ENCODE results near the gene NBPF1.
"Not testable (repeated sequence)": the region's sequence is repeated elsewhere in the genome, so short reads cannot be mapped to it uniquely, and the experiment has no call there.

NBPF1 gene

DNA sequence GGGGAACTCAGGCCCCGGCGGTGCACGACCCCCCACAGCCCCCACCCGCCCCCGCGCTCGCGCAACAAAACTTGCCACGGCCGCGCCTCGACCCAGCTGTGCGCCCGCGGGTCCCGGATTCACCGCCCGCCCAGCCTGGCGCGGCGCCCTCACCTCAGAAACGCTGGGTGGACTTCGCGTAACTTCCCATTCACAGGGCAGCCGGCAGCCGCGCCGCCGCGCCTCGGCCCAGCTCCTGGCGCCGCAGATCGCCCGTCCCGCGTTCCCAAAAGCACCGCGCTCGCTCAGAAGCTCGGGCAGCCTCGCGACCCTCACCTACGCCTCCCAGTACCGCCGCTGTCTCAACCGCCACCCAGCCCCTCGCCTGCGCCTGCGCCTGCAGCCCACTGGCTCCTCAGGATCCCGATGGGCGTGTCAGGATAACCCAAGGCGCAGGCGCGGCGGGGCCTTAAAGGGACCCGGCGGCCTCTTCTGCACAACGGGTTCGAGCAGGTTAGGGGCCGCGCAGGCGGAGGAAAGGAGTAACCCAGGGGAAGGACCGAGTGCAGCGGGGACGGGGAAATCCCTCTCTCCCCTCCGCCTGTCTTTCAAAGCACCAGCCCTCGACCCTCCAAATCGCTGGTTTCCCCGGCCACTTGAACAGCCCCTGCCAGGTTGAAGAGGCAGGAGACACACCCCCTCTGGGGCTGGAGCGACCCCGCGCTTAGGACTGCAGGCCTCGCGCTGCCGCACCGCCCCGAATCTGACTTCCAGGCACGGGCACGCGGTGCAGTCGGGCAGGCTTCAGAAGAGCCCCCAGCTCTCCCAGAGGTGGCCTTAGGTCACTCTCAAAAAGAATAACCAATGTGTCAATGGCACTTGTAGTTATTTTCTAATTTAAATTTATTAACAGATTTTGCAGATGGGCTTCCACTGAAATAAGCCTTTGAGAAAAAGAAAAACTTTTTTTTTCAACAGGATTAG, at the start of gene NBPF1:
Gene NBPF1, minus strand, starts transcription at position 380 of the 963 bp plus-strand sequence.
- no peak for TF ChIP-seq ZNF274 (IDR thresholded peaks at IDR 0.05; ENCODE audit: low read depth, low read length)
- H3K4me3 ChIP-seq (ENCODE audit: low read length), result peak within 1 kb of the TSS; percentile 43

DNA sequence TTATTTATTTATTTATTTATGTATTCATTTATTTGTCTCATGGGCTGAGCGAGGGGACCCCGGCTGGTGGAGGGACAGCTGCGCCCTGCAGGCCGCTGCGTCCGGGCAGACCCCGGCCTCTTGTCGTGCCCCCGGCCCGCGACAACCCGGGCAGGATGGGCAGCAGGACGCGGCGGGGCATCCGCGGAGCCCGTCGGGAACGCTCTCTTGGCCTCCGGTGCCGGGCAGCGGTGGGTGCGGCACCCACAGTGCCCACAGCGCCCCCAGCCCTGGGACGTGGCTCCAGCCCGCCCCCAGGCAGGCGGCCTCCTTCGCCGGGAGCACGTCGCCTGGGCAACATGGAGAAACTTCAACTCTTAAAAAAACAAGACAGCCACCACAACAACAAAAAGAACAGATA, 44.9 kb upstream of the NBPF1 start:
- H3K4me3 ChIP-seq (ENCODE audit: low read length), result not testable (repeated sequence)

DNA sequence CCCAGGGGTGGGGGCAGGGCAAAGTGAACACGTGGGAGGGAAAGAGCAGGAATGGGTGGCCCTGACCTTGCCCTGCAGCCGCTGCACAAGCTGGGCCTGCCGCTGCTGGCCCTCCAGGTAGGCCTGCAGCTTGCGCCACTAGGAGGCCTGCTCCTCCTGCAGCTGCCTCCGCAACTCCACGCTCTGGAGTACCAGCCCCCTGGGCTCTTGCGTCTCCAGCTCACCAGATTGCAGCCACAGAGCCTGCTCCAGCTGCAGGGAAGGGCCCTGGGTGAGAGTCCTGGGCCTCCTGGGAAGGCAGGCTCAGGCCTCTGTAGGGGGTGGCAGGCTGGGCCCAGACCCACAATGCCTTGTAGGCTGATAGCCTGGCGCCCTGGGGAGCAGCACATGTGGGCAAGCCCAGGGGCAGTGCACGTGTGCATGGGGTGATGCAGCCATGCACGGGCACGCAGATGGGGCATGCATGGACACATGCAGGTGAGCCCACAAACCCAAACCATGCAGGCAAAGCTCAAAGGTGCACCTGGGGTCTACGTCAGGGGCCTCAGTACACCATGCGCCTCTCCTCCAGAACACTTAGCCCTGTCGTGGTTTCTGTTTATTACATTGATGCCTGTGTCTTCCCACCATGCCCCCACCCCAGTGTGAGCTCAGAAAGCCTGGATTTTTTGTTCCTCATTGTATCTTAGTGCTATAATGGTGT, 43.8 kb upstream of the NBPF1 start:
- not testable (repeated sequence) for H3K4me3 ChIP-seq (ENCODE audit: low read length)

DNA sequence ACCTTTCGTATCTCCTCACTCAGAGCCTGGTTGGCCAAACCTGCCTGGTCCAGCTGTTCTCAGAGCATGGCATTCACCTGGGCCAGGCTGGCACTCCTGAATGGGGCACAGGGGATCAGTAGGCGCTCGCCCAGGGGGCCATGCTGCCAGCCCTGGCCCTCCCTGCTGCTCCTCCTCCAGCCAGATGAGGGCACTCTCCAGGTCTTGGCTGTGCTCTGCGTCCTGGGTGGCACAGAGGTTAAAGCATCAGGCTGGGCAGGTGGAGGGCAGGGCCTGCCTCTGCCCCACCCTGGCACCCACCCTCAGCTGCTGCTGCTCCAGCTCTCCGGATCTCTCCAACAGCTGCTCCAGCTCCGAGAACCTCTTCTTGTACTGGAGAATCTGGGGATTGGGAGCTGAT, 43.2 kb upstream of the NBPF1 start:
- not testable (repeated sequence) for H3K4me3 ChIP-seq (ENCODE audit: low read length)

DNA sequence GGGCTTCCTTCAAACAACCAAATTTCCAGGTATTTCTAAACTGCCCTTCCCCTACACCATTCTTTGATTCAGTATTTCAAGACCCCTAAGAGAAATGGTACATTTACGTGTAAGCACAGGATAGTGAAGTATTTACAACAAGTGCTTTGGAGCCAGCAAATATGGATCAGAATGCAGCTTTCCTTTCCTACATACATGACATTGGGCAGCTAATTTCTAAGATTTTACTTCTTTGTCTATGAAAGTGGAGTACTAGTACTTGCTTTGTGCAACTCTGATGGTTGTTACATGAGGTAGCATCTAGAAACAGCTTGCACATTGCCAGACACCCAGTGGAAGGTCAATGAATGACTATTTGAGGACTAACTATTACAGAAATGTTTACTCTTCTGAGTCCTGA, 38.2 kb upstream of the NBPF1 start:
- not testable (repeated sequence) for H3K4me3 ChIP-seq (ENCODE audit: low read length)

DNA sequence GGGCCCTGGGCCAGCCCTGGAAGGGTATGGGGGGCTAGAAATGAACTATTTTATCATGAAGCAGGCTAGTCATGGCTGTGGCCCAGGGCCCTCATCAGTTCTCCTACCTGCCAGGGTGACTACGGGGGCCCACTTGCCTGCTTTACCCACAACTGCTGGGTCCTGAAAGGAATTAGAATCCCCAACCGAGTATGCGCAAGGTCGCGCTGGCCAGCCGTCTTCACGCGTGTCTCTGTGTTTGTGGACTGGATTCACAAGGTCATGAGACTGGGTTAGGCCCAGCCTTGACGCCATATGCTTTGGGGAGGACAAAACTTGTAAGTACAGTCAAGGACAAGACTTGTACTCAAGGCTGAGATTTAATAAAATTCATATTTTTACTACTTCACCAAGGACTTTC, 36.6 kb upstream of the NBPF1 start:
- H3K4me3 ChIP-seq (ENCODE audit: low read length), result not testable (repeated sequence)

DNA sequence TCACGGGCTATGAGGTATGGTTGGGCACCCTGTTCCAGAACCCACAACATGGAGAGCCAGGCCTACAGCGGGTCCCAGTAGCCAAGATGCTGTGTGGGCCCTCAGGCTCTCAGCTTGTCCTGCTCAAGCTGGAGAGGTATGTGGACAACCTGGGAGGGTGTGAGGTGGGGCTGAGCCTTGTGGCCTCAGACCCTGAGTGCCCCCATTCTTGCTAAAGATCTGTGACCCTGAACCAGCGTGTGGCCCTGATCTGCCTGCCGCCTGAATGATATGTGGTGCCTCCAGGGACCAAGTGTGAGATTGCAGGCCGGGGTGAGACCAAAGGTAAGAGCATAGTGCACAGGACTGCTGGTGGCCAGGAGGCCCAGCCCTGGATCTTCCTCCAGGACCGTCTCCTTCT, 36.0 kb upstream of the NBPF1 start:
- H3K4me3 ChIP-seq (ENCODE audit: low read length), result not testable (repeated sequence)

DNA sequence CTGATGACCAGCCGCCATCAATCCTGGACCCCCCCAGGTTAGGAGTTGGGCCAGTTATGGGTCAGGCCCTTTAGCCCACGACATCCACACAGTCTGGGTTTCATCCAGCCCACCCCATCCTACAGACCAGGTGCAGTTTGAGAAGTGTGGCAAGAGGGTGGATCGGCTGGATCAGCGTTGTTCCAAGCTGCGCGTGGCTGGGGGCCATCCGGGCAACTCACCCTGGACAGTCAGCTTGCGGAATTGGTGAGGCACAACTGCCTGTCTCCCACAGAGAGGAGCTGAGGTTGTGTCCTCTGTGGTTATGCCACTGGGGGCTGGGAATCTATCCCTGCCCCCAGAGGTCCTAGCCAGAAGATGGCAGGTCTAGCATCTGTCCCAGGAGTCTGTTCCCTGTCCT, 35.4 kb upstream of the NBPF1 start:
- not testable (repeated sequence) for H3K4me3 ChIP-seq (ENCODE audit: low read length)

DNA sequence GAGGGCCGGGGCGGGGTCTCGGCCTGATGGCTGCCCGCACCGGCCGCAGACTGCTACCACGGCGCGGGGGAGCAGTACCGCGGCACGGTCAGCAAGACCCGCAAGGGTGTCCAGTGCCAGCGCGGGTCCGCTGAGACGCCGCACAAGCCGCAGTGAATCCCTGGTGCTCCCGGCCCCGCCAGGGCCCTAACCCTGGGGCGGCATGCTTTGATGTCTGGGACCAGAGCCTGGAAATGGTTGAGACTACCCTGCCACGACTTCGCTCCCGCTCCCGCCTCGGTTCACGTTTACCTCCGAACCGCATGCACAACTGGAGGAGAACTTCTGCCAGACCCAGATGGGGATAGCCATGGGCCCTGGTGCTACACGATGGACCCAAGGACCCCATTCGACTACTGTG, 34.9 kb upstream of the NBPF1 start:
- not testable (repeated sequence) for H3K4me3 ChIP-seq (ENCODE audit: low read length)

DNA sequence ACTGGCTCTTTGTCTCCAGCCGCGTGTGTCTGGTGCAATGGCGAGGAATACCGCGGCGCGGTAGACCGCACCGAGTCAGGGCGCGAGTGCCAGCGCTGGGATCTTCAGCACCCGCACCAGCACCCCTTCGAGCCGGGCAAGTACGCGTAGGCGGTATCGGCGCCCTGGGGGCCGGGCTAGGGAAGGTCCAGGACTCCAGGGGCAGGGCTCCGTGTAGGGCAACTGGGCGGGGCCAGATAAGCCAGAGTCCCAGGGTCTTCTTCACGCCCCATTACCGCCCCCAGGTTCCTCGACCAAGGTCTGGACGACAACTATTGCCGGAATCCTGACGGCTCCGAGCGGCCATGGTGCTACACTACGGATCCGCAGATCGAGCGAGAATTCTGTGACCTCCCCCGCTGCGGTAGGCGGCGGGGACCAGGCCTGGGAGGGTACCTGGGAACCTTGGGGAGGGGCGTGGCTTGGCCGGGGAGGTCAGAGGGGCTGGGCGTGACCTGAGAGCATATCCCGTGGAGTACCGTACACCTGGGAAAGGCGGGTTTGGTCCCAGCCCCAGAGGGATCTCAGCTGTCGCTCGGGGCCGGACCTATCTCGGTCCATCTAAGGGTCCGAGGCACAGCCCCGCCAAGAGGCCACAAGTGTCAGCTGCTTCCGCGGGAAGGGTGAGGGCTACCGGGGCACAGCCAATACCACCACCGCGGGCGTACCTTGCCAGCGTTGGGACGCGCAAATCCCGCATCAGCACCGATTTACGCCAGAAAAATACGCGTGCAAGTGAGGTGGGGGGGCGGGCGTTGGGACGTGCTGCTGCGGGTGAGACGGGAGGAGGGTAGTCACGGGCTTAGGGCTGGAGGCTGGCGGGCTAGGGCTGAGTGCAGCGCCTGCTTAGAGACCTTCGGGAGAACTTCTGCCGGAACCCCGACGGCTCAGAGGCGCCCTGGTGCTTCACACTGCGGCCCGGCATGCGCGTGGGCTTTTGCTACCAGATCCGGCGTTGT, 34.1 kb upstream of the NBPF1 start:
- H3K4me3 ChIP-seq (ENCODE audit: low read length), result not testable (repeated sequence)

DNA sequence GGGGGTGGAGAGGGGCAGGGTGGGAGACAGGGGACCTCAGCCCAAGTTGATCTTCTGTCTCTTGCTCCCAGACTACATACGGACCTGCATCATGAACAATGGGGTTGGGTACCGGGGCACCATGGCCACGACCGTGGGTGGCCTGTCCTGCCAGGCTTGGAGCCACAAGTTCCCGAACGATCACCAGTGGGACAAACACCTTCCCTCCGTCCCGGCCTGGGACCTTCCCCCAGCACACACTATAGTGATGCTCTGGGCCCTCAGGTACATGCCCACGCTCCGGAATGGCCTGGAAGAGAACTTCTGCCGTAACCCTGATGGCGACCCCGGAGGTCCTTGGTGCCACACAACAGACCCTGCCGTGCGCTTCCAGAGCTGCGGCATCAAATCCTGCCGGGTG, 33.4 kb upstream of the NBPF1 start:
- H3K4me3 ChIP-seq (ENCODE audit: low read length), result not testable (repeated sequence)

DNA sequence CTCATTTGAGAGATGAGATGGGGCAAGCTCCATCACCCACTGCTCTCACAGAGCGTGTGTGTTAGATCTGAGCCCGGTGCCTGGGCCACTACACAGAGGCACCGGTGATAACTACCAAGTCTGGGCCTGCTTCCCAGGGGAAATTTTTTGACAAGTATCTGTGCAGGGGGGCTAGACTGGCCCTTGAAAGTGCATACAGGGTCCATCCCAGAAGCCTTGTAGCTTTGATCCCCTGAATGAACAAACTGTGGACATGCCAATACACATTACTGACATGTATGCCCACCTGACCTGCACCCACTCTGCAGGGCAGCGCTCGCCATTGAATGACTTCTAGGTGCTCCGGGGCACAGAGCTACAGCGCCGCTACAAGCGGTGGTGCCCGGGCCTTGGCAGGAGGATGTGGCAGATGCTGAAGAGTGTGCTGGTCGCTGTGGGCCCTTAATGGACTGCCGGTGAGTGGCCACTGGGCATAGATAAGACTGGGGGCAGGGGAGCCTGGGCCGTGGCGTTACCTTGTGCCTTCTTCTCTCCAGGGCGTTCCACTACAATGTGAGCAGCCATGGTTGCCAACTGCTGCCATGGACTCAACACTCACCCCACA, 32.8 kb upstream of the NBPF1 start:
- not testable (repeated sequence) for H3K4me3 ChIP-seq (ENCODE audit: low read length)

DNA sequence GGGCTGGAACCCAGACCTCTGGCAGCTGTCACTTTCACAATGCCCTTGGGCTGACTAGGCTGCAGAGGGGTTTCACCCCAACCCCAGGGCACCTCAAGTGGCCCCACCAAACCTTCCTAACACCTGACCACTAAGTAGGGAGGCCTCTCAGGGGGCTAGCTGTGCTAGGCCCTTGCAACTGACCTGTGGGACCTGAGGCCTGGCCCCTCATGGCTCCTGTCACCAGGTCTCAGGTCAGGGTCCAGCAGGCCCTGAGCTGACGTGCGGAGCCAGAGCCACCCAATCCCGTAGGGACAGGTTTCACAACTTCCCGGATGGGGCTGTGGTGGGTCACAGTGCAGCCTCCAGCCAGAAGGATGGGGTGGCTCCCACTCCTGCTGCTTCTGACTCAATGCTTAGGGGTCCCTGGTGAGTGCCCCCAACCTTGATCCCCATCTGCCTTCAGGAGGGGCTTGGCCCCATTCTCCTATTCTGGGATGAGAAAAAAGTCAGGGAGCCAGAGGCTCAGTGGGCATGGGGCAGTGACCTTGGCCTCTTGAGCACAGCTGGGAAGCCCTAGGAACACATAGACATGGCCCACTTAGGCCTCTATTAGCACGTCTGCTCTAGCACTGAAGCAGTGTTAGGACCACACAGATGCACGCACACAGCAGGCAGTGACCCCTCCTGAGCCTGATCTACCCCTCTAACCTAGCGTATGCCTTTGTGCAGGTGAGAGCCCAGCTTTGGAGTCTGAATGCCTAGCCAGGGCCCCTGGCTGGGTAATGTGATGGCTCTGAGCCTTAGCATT, 32.1 kb upstream of the NBPF1 start:
- H3K4me3 ChIP-seq (ENCODE audit: low read length), result not testable (repeated sequence)

DNA sequence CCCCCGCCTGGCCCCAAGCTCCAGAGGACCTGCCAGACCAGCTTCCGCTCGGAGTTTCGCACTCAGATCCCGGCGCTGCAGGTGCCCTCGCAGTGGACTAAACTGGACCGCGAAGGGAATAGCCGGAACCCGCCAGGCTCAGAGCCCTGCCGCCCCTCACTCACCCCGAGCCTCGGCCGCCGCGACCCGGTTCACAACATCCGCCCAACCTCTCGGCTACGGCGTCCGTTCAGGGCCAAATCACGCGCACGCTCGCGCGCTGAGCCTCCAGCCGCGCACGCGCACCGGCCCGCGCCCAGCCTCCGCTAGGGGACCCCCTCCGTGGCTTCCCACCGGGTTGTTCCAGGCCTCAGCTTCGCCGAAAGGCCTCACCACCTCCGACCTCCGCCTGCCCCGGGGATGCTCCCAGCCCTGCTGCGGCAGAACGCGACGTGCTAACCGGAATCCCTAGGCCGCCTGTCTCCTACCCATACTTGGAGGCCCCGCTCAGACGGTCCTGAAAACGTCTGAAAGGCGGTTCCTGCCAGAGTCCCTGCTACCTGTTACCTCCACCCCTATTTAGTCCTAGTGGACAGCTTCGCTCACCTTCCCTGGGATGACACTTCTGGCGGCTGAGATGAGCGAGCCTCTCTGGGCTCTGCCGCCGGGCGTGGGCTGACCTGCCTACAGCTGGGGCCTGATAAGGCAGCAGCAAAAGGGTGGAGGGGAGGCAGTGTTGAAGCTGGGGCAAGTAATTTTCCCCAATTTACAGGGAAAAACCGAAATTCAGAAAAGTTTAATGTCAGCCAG, 31.3 kb upstream of the NBPF1 start:
- H3K4me3 ChIP-seq (ENCODE audit: low read length), result peak overlapping the region; percentile 61

Data from GM08714 (cell line).